HCT116 (cell line): ENCODE data around the gene NOX4.
"Not testable (repeated sequence)": the region's sequence is repeated elsewhere in the genome, so short reads cannot be mapped to it uniquely, and the experiment has no call there.

Source experiments
- EGR1 ChIP-seq: IDR thresholded peaks from 2 replicates; pipeline ENCODE4 v1.6.1; 2012; ENCODE audit warnings: low read depth
- EZH2phosphoT487 ChIP-seq: fragments of 200-600 bp; IDR thresholded peaks from 2 replicates; pipeline ENCODE4 v1.6.1; 2018; ENCODE audit warnings: antibody characterized with exemption, borderline replicate concordance
- JUND ChIP-seq: IDR thresholded peaks from 2 replicates; pipeline ENCODE4 v1.6.1; 2012
- POLR2A ChIP-seq: IDR thresholded peaks from 2 replicates; pipeline ENCODE4 v1.7.0; 2011; ENCODE audit warnings: borderline replicate concordance; ENCODE audit not compliant: insufficient read depth, insufficient read length; ENCODE audit errors: extremely low read depth
- POLR2AphosphoS5 ChIP-seq: IDR thresholded peaks from 2 replicates; pipeline ENCODE4 v1.6.1; 2011; ENCODE audit warnings: mild to moderate bottlenecking, low read depth, low read length, moderate library complexity
- SIN3A ChIP-seq: IDR thresholded peaks from 2 replicates; pipeline ENCODE4 v1.6.1; 2012; ENCODE audit warnings: low read depth
- SP1 ChIP-seq: IDR thresholded peaks from 2 replicates; pipeline ENCODE4 v1.6.1; 2012; ENCODE audit warnings: low read depth
- SRF ChIP-seq: IDR thresholded peaks from 2 replicates; pipeline ENCODE4 v1.6.1; 2012; ENCODE audit warnings: low read depth
- TCF7L2 ChIP-seq: IDR thresholded peaks from 2 replicates; pipeline ENCODE4 v1.7.0; 2011; ENCODE audit warnings: borderline replicate concordance, inconsistent platforms; ENCODE audit not compliant: insufficient read depth, insufficient read length; ENCODE audit errors: extremely low read depth
- YY1 ChIP-seq: IDR thresholded peaks from 2 replicates; pipeline ENCODE4 v1.6.1; 2011; ENCODE audit warnings: low read length, low read depth, moderate library complexity, mild to moderate bottlenecking; ENCODE audit not compliant: insufficient replicate concordance; ENCODE audit errors: extremely low read depth
- TF ChIP-seq, protein P1 (sequence below): IDR thresholded peaks from 2 replicates; pipeline ENCODE4 v1.6.1; 2012; ENCODE audit warnings: low read depth
- TF ChIP-seq, protein P2 (sequence below), 3 experiments: fragments of 200-600 bp in 1 of 3; sonication (generic) in 1 of 3; IDR thresholded peaks in 2 of 3; conservative IDR thresholded peaks in 1 of 3; 2 replicates each; pipeline ENCODE4 v1.5.1; 2012 to 2017; ENCODE audit warnings: low read depth in 2 of 3, low read length in 2 of 3, antibody characterized with exemption in 1 of 3, borderline replicate concordance in 1 of 3, control low read depth in 1 of 3, mild to moderate bottlenecking in 1 of 3, mixed read lengths in 1 of 3, mixed run types in 1 of 3, moderate library complexity in 1 of 3; ENCODE audit not compliant: insufficient read depth in 1 of 3

- TF ChIP-seq, protein P1, sequence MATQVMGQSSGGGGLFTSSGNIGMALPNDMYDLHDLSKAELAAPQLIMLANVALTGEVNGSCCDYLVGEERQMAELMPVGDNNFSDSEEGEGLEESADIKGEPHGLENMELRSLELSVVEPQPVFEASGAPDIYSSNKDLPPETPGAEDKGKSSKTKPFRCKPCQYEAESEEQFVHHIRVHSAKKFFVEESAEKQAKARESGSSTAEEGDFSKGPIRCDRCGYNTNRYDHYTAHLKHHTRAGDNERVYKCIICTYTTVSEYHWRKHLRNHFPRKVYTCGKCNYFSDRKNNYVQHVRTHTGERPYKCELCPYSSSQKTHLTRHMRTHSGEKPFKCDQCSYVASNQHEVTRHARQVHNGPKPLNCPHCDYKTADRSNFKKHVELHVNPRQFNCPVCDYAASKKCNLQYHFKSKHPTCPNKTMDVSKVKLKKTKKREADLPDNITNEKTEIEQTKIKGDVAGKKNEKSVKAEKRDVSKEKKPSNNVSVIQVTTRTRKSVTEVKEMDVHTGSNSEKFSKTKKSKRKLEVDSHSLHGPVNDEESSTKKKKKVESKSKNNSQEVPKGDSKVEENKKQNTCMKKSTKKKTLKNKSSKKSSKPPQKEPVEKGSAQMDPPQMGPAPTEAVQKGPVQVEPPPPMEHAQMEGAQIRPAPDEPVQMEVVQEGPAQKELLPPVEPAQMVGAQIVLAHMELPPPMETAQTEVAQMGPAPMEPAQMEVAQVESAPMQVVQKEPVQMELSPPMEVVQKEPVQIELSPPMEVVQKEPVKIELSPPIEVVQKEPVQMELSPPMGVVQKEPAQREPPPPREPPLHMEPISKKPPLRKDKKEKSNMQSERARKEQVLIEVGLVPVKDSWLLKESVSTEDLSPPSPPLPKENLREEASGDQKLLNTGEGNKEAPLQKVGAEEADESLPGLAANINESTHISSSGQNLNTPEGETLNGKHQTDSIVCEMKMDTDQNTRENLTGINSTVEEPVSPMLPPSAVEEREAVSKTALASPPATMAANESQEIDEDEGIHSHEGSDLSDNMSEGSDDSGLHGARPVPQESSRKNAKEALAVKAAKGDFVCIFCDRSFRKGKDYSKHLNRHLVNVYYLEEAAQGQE = not testable (repeated sequence)
- not testable (repeated sequence) for TF ChIP-seq POLR2A, TCF7L2, POLR2AphosphoS5, EGR1, YY1, JUND, SP1, EZH2phosphoT487, SRF, SIN3A
- TF ChIP-seq, protein P2, sequence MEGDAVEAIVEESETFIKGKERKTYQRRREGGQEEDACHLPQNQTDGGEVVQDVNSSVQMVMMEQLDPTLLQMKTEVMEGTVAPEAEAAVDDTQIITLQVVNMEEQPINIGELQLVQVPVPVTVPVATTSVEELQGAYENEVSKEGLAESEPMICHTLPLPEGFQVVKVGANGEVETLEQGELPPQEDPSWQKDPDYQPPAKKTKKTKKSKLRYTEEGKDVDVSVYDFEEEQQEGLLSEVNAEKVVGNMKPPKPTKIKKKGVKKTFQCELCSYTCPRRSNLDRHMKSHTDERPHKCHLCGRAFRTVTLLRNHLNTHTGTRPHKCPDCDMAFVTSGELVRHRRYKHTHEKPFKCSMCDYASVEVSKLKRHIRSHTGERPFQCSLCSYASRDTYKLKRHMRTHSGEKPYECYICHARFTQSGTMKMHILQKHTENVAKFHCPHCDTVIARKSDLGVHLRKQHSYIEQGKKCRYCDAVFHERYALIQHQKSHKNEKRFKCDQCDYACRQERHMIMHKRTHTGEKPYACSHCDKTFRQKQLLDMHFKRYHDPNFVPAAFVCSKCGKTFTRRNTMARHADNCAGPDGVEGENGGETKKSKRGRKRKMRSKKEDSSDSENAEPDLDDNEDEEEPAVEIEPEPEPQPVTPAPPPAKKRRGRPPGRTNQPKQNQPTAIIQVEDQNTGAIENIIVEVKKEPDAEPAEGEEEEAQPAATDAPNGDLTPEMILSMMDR (IDR thresholded peaks at IDR 0.05 in 2 of 3, conservative IDR thresholded peaks at IDR 0.05 in 1 of 3; ENCODE audit: borderline replicate concordance in 1 of 3, insufficient read depth in 1 of 3, low read depth in 2 of 3, low read length in 2 of 3) = not testable (repeated sequence)
These were observed 182.9 kb downstream of the NOX4 start for GRCh38 chr11:89308272-89308671.
